GM12891 (cell line): Measurements from ENCODE around the gene NCOA3.

ENCODE experiments used
- POLR2A ChIP-seq: IDR thresholded peaks from 2 replicates; pipeline ENCODE4 v1.6.1; 2011; ENCODE audit warnings: low read depth, low read length, control low read depth
- POLR2AphosphoS5 ChIP-seq: IDR thresholded peaks from 2 replicates; pipeline ENCODE4 v1.6.1; 2011; ENCODE audit warnings: low read depth, low read length, control low read depth
- POU2F2 ChIP-seq: IDR thresholded peaks from 2 replicates; pipeline ENCODE4 v1.6.1; 2011; ENCODE audit warnings: low read depth, mild to moderate bottlenecking, control low read depth, low read length, moderate library complexity
- SPI1 ChIP-seq: IDR thresholded peaks from 2 replicates; pipeline ENCODE4 v1.6.1; 2011; ENCODE audit warnings: low read depth, low read length, control low read depth
- TAF1 ChIP-seq: IDR thresholded peaks from 2 replicates; pipeline ENCODE4 v1.6.1; 2011; ENCODE audit warnings: low read depth, low read length, control low read depth

DNA sequence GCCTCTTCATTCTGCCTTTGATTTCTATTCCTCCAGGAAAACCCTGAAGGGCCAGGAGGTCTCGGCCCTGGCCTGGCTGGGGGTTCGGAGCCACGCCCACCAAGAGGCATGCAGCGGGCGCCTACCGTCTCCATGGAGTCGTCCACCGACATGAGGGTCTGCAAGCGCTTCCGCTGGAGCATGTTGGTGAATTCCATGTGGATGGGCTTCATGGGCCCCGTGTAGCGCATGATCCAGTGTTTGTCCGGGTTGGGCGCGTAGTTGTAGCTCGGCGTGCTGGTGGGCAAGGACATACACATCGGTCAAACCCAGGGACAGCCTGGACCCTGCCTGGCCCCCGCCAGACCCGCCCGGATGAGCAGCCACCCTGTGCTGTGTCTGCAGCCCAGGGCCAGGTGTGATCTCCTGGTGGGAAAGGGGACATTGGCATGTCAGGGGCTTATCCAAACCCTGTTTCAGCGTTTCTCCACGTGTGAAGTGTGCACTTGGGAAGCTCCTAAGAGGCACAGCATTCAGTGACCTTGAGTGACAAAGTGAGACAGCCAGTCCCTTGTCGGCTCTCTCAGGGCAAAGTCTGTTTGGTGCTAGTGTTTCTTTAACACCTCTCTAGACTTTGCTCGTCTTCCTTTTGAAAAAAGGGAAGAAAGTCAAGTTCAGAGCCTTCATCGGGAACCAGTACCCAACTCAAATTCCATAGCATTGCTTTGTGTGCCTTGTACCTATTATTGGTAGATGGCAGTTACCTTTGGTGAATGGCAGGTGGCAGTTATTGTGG is 182.8 kb downstream of the NCOA3 start:
- no peak for TF ChIP-seq POLR2AphosphoS5
- TF ChIP-seq POLR2A = no peak
- no peak for TF ChIP-seq TAF1
- TF ChIP-seq POU2F2 = no peak
- TF ChIP-seq SPI1 = no peak
